ENCODE results near the gene REXO4. TPM values are rescaled to one million over a fixed set of nuclear protein-coding genes. Genes with fewer than 3 reads are reported as not detected.

REXO4 gene
- total RNA-seq, 1 donor: 12.5 TPM

GRCh38 chr9:133429214-133429613 is 11.4 kb upstream of the REXO4 start:
- TF ChIP-seq CTCF (IDR thresholded peaks at IDR 0.05; ENCODE audit: insufficient read depth, low read depth, low read length): no peak
- no peak overlapping the region for H3K4me3 ChIP-seq (ENCODE audit: low read depth, low read length)
- no peak for DNase-seq (ENCODE audit: low read depth)

- no peak for DNase-seq (ENCODE audit: low read depth)
- H3K4me3 ChIP-seq (ENCODE audit: low read depth, low read length): peak overlapping the region; percentile 29
- no peak for TF ChIP-seq CTCF (IDR thresholded peaks at IDR 0.05; ENCODE audit: insufficient read depth, low read depth, low read length)
Observed at GRCh38 chr9:133428617-133429101, 10.8 kb upstream of the REXO4 start.

GRCh38 chr9:133427658-133428348 is 10.0 kb upstream of the REXO4 start:
- no peak for TF ChIP-seq CTCF (IDR thresholded peaks at IDR 0.05; ENCODE audit: insufficient read depth, low read depth, low read length)
- H3K4me3 ChIP-seq (ENCODE audit: low read depth, low read length): peak overlapping the region; percentile 37
- DNase-seq (ENCODE audit: low read depth): no peak

GRCh38 chr9:133426011-133426410 is 8.2 kb upstream of the REXO4 start:
- no peak for DNase-seq (ENCODE audit: low read depth)
- no peak overlapping the region for H3K4me3 ChIP-seq (ENCODE audit: low read depth, low read length)
- no peak for TF ChIP-seq CTCF (IDR thresholded peaks at IDR 0.05; ENCODE audit: insufficient read depth, low read depth, low read length)

- no peak overlapping the region for H3K4me3 ChIP-seq (ENCODE audit: low read depth, low read length)
- no peak for DNase-seq (ENCODE audit: low read depth)
- no peak for TF ChIP-seq CTCF (IDR thresholded peaks at IDR 0.05; ENCODE audit: insufficient read depth, low read depth, low read length)
Observed at GRCh38 chr9:133425049-133425632, 7.3 kb upstream of the REXO4 start.

GRCh38 chr9:133424187-133424586 is 6.4 kb upstream of the REXO4 start:
- no peak for DNase-seq (ENCODE audit: low read depth)
- no peak for TF ChIP-seq CTCF (IDR thresholded peaks at IDR 0.05; ENCODE audit: insufficient read depth, low read depth, low read length)
- H3K4me3 ChIP-seq (ENCODE audit: low read depth, low read length): no peak overlapping the region

Data from fibroblast of villous mesenchyme (primary cell).